ENCODE measurements around the gene ZNF629.

DNA sequence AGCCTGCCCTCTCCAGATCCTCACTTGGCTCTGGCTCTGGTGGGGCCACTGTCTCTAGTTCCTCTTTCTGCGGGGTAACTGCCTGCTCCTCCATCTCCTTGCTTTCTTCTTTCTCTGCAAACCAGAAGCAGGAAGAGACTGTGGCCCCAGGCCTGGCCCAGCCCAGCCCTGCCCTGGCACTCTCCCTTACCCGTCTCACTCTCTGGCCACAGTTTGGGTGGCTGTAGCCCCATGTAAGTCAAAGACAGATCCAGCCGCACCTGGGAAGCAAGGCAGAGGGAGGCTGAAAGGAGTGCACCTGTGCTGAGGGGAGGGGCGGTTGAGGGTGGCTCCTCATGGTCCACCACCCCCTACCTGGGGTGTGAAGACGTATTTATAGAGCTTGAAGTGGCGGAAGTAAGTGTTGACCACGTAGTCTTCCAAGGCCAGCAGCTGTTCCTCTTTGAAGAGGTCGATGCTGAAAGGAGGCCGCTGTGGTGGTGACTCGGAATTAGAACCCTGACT, 28.0 kb downstream of the ZNF629 start:
- no peak for TF ChIP-seq TARDBP (IDR thresholded peaks at IDR 0.05)
- TF ChIP-seq NFRKB (IDR thresholded peaks at IDR 0.05), result no peak
- TF ChIP-seq, protein P1, sequence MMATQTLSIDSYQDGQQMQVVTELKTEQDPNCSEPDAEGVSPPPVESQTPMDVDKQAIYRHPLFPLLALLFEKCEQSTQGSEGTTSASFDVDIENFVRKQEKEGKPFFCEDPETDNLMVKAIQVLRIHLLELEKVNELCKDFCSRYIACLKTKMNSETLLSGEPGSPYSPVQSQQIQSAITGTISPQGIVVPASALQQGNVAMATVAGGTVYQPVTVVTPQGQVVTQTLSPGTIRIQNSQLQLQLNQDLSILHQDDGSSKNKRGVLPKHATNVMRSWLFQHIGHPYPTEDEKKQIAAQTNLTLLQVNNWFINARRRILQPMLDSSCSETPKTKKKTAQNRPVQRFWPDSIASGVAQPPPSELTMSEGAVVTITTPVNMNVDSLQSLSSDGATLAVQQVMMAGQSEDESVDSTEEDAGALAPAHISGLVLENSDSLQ (IDR thresholded peaks at IDR 0.05), result no peak
- TF ChIP-seq FOXM1 (IDR thresholded peaks at IDR 0.05; ENCODE audit: borderline replicate concordance), result no peak
- no peak for TF ChIP-seq L3MBTL2 (conservative IDR thresholded peaks at IDR 0.05)

All from HEK293T (cell line).